RCC 7860 (cell line): ENCODE measurements around the gene SMYD3.
"Not testable (repeated sequence)": the region's sequence is repeated elsewhere in the genome, so short reads cannot be mapped to it uniquely, and the experiment has no call there.

Experiments used
- DNase-seq: peaks from one replicate; pipeline ENCODE4 v3.0.0-alpha.2; 2015; ENCODE audit warnings: low spot score
- FAIRE-seq: peaks from 2 replicates; lab custom pipeline; 2012; peaks lifted over from hg19 to GRCh38; lab: Jason Lieb, UNC

Gene SMYD3

GRCh38 chr1:246051909-246052518, 455.1 kb downstream of the SMYD3 start:
- DNase-seq (no peak), FAIRE-seq (no peak)

GRCh38 chr1:246048693-246049092, 458.4 kb downstream of the SMYD3 start:
- FAIRE-seq (no peak), DNase-seq (no peak)

DNA sequence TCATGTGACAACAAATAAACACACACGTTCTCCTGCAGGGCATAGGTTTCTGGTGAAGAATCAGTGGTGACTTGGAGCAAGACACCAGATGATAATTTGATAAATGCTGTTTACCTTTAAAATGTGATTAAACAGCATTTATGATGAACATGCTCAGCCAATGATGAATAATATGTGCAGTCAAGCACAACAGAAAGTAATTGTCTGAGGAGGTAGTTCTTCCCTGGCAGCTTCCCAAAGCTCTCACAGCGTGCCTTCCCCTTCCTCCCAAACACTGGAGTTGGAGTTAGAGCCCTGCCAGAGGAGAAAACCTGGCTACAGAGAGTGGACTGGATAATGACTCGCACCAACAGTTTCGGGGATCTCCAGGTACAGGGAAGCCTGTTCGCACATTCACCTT, 463.5 kb downstream of the SMYD3 start:
- FAIRE-seq = no peak

GRCh38 chr1:246041360-246041759, 465.7 kb downstream of the SMYD3 start:
- no peak for FAIRE-seq
- DNase-seq = no peak

More for the DNA sequence above, 463.5 kb downstream of the SMYD3 start:
- DNase-seq = no peak

DNA sequence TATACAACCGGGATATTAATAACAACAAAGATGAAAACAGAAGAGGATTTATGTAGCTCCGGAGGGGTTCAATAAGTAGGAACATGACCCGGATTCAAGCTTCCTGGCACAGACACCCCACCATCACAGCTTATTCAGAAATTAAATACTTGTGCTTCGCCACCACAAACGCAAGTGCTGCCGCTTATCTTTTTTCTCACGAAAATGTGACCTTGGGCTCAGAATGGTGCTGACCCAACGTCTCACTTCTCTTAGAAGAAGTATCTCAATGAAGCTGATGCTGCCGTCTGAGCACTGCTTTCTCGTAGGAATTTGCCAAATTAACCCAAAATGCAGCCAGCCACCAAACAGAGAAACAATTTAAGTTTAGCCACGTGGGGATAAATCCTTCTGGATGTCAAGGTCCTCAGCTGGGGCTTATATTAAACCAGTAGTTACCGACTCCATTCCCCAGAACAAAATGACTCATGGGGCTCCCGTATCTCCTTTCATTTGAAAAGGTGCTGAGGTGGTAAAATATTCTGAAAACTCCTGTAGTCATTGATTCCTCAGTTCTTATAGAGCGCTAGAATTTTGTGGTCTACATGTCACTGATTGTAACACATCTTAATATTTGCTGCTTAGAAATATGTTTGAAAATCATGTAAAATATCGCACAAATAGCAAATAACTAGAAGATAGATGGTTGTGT, 466.7 kb downstream of the SMYD3 start:
- no peak for DNase-seq
- FAIRE-seq = no peak

GRCh38 chr1:246039584-246039983, 467.5 kb downstream of the SMYD3 start:
- FAIRE-seq (no peak), DNase-seq (no peak)

DNA sequence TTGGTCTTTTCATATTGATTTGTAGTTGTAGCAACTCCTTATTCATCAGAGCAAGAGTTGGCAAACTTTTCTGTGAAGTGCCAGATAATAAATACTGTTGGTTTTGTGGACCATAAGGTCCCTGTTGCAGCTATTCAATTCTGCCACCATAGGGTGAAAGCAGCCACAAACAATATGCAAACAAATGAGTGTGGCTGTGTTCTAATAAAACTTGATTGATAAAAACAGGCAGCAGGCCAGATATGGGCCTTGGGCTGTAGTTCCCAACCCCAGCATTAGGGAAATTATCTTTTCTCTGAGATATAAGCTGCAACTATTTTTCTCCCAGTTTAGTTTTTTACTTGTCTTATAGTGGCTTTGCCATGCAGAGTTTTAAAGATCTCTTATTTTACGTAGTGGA, 469.2 kb downstream of the SMYD3 start:
- DNase-seq (no peak), FAIRE-seq (no peak)

- FAIRE-seq = no peak
- no peak for DNase-seq
These were observed 470.9 kb downstream of the SMYD3 start for GRCh38 chr1:246036175-246036574.

DNA sequence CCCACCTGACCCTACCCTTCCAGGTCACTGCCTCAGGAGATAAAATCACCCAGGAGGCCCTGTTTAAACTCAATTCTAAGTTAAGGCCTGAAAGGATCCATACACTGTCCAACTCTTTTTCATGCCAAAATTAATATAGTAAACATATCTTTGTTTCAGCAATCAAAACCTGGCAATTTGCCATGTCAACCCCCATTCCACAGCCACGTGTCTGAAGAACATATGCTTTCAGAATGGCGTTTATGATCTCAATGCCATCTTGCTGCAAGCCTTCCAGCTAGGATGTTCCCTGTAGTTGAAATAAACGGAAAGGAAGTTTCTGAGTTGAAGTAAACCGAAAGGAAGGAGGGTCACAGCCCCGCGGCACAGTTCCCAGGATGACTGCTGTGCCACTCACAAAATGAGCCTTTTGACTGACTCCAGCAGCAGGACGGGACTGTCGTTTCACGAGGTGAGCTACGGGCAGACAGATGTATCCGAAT, 472.0 kb downstream of the SMYD3 start:
- FAIRE-seq (no peak), DNase-seq (no peak)

DNA sequence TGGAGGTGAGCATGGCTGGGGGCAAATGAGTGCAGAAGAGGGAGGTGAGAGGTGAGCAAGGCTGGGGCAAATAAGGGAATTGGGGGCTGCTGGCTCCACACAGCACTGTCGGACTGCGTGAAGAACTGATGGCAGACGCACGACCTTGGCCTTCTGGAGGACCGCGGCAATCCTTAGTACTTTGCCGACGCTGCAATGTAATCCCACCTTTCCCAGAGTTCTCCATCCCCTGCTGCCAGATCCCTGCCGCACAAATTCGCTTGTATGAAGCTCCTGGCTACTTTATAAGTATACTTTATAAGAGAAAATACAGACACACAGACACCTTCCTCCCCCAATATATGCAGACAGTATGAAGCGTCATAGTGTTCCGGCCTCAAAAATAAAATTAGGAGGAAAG, 472.4 kb downstream of the SMYD3 start:
- FAIRE-seq (no peak), DNase-seq (no peak)

DNA sequence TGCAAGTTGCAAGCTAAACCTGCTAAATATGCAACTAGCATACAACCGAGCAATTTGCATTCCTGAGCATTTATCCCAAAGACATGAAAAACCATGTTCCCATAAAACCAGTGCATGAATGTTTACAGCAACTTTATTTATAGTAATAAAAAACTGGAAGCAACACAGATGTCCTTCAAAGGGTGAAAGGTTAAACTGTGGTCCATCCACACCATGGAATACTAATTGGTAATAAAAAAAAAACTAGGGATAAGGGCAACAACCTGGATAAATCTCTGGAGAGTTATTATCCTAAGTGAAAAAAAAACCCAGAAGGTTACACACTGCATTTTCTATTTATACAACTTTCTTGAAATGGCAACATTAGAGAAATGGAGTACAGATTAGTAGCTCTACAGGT, 474.1 kb downstream of the SMYD3 start:
- FAIRE-seq (no peak), DNase-seq (no peak)

DNA sequence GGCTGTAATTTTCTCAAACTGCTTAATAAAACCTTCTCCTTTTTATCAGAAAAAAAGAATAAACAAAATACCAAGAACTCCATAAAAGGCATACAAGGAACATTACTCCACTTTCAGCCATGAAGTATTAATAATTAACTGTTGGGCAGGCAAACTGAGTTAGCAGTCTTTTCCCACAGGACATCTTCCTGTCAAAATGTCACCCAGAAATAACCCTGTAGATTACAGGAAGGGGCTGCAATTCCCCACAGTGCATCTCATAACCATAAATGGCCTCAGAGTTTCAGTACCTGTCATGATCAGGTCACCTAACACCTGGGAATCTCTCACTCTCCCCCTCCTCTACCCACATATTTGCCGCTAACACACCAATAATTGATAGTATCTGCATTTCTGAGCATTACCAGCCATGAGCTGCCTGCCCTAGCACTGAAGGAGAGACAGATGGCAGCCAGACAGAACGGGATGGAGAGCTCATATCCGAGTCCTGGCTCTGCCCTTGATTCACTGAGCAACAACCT, 475.0 kb downstream of the SMYD3 start:
- FAIRE-seq (peak; percentile 85), DNase-seq (peak; percentile 51)

GRCh38 chr1:246029616-246030015, 477.5 kb downstream of the SMYD3 start:
- DNase-seq = no peak
- no peak for FAIRE-seq

DNA sequence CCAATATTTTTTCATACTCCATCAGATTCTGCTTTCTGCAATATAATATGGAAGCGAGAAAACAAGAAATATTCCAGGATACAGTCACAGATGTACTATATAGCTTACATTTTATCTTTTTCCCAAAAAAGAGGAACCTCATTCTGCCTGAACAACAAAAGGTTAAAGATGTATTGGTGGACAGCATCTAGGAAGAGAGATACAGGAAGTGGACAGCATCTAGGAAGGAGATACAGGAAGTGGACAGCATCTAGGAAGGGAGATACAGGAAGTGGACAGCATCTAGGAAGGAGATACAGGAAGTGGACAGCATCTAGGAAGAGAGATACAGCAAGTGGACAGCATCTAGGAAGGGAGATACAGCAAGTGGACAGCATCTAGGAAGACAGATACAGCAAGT, 483.0 kb downstream of the SMYD3 start:
- not testable (repeated sequence) for FAIRE-seq

DNA sequence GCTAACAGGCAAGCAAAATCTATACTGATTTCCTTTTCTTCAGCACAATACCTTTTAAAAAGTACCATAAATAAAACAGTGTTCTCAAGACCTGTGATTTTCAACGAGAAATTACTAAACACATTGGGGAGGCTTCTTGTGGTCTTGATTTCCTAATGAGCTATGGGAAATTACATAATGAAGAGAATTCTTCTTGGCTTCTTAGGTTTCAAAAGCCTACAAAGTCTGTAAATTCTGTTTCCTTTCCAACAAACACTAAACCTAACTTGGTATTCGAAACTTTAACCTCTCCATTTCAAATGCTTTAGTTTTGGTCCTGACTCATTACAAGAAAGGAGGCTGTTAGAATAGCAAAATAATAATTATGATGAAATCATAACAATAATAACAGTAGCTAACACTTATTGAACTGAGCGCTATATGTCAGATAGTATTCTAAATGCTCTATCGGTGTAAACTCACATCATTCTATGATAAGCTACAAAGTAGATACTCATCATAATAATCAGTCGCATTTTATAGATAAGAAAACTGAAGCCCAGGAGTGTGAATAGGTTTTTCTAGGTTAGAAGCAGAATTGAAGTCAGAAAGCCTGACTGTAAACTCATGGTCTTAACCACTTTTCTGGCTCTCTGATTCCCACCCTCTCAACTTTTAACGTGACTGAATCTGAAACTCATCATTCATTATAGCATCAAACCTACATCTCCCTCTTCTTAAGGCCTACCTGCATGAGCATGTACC, 486.7 kb downstream of the SMYD3 start:
- no peak for DNase-seq
- no peak for FAIRE-seq

More for the DNA sequence above, 483.0 kb downstream of the SMYD3 start:
- not testable (repeated sequence) for DNase-seq

- DNase-seq (no peak), FAIRE-seq (no peak)
These were observed 488.9 kb downstream of the SMYD3 start for GRCh38 chr1:246018146-246018545.

GRCh38 chr1:246012341-246012740, 494.7 kb downstream of the SMYD3 start:
- FAIRE-seq (no peak), DNase-seq (no peak)

GRCh38 chr1:246010386-246010785, 496.7 kb downstream of the SMYD3 start:
- FAIRE-seq (no peak), DNase-seq (no peak)

- DNase-seq (no peak), FAIRE-seq (no peak)
These were observed 498.7 kb downstream of the SMYD3 start for GRCh38 chr1:246008363-246008831.

DNA sequence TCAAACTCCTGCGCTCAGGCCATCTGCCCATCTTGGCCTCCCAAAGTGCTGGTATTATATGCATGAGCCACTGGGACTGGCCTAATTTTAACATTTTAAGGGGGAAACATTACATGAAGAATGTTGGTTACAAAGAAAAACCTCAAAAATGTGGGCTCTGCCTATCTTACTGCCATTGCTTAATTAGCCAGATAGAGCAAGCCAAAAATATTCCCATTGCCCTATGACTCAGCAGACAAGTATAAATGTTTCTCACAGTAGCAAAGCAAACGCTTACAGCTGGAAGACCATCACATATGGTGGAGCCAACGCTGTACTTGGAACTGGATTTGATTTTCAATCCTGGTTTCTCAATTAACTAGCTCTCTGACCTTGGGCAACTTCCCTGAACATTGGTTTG, 502.0 kb downstream of the SMYD3 start:
- DNase-seq = peak; percentile 87
- FAIRE-seq = peak; percentile 96

GRCh38 chr1:246004301-246004700, 502.8 kb downstream of the SMYD3 start:
- DNase-seq (peak; percentile 46), FAIRE-seq (peak; percentile 85)

- FAIRE-seq (no peak), DNase-seq (no peak)
These were observed 503.7 kb downstream of the SMYD3 start for GRCh38 chr1:246003442-246003730.
